H1 (cell line): Measurements from ENCODE around the gene USP49. TPM values are rescaled to one million over a fixed set of nuclear protein-coding genes. Genes with fewer than 3 reads are reported as not detected.

Experiments used
- CTCF ChIA-PET: fragments of 300-600 bp; sonication (Branson Sonifier 250); formaldehyde crosslinking; loops from one replicate; lab custom pipeline; 2021; ENCODE audit not compliant: partially characterized antibody; lab: Charles Lee
- POLR2A ChIA-PET: fragments of 300-600 bp; sonication (Branson Sonifier 250); formaldehyde crosslinking; loops from one replicate; lab custom pipeline; 2021; ENCODE audit warnings: inconsistent platforms; ENCODE audit not compliant: partially characterized antibody; lab: Charles Lee
- DNase-seq, 2 experiments: peaks; one replicate each; pipeline versions ENCODE4 v3.0.0 to v3.0.0-alpha.2; 2010 to 2022; ENCODE audit warnings: low spot score in 2 of 2, low read depth in 1 of 2, mixed read lengths in 1 of 2
- FAIRE-seq: peaks from 2 replicates; lab custom pipeline; 2011; peaks lifted over from hg19 to GRCh38; lab: Jason Lieb, UNC
- H2AFZ ChIP-seq: 2 replicates; pipeline ENCODE4 v1.8.1; 2012; ENCODE audit warnings: low read length, inconsistent platforms
- H2AK5ac ChIP-seq: 2 replicates; pipeline ENCODE4 v1.6.1; 2013; ENCODE audit warnings: low read depth, low read length
- H2BK120ac ChIP-seq: replicated peaks from 2 replicates; pipeline ENCODE3; 2013; ENCODE audit warnings: low read depth, low read length, inconsistent platforms
- H2BK12ac ChIP-seq: 2 replicates; pipeline ENCODE4 v1.6.1; 2013; ENCODE audit warnings: low read depth, low read length
- H2BK15ac ChIP-seq: 2 replicates; pipeline ENCODE4 v1.6.1; 2013; ENCODE audit warnings: low read length
- H2BK20ac ChIP-seq: 2 replicates; pipeline ENCODE4 v1.6.1; 2013; ENCODE audit warnings: low read length
- H2BK5ac ChIP-seq: 2 replicates; pipeline ENCODE4 v1.6.1; 2013; ENCODE audit warnings: low read depth, low read length
- H3K14ac ChIP-seq: 2 replicates; pipeline ENCODE4 v1.6.1; 2013; ENCODE audit warnings: inconsistent platforms; ENCODE audit not compliant: insufficient read length
- H3K18ac ChIP-seq: 2 replicates; pipeline ENCODE4 v1.6.1; 2013; ENCODE audit warnings: low read length; ENCODE audit errors: extremely low read depth
- H3K23ac ChIP-seq: 2 replicates; pipeline ENCODE4 v1.6.1; 2013; ENCODE audit warnings: inconsistent platforms; ENCODE audit not compliant: insufficient read length
- H3K23me2 ChIP-seq: 2 replicates; pipeline ENCODE4 v1.6.1; 2013; ENCODE audit warnings: low read depth, low read length
- H3K27ac ChIP-seq: 2 replicates; pipeline ENCODE4 v1.6.1; 2011; ENCODE audit warnings: low read depth, low read length, inconsistent platforms
- H3K27me3 ChIP-seq, 4 experiments: replicated peaks in 1 of 4; 1 replicate in 1 of 4; 2 replicates in 3 of 4; pipeline versions ENCODE4 v1.6.1 to v1.8.1; 2011 to 2013; ENCODE audit warnings: low read length in 3 of 4, mild to moderate bottlenecking in 3 of 4, inconsistent platforms in 2 of 4, mixed read lengths in 2 of 4, moderate library complexity in 1 of 4; ENCODE audit not compliant: control insufficient read depth in 3 of 4, insufficient read depth in 3 of 4; ENCODE audit errors: extremely low read depth in 1 of 4
- H3K36me3 ChIP-seq, 4 experiments: 2 replicates each; pipeline versions ENCODE4 v1.6.1 to v1.8.1; 2011 to 2013; ENCODE audit warnings: mild to moderate bottlenecking in 4 of 4, low read length in 3 of 4, moderate library complexity in 2 of 4, control low read depth in 1 of 4, inconsistent platforms in 1 of 4; ENCODE audit not compliant: insufficient read depth in 4 of 4, control insufficient read depth in 2 of 4
- H3K4ac ChIP-seq: replicated peaks from 2 replicates; pipeline ENCODE3; 2013; ENCODE audit warnings: low read length, low read depth, mixed read lengths, inconsistent platforms; ENCODE audit not compliant: insufficient read length
- H3K4me1 ChIP-seq, 4 experiments: replicated peaks in 1 of 4; 1 replicate in 1 of 4; 2 replicates in 3 of 4; pipeline versions ENCODE4 v1.6.1 to v1.8.1; 2011 to 2013; ENCODE audit warnings: low read length in 3 of 4, inconsistent platforms in 2 of 4, mixed read lengths in 1 of 4; ENCODE audit not compliant: insufficient read depth in 4 of 4, control insufficient read depth in 3 of 4
- H3K4me2 ChIP-seq, 2 experiments: 2 replicates each; pipeline versions ENCODE4 v1.6.1 to v1.8.1; 2011 to 2013; ENCODE audit warnings: low read depth in 2 of 2, low read length in 2 of 2, control low read depth in 1 of 2, inconsistent platforms in 1 of 2, mild to moderate bottlenecking in 1 of 2; ENCODE audit not compliant: insufficient read depth in 1 of 2
- H3K4me3 ChIP-seq, 4 experiments: fragments of 200-600, 300-600 bp in 1 of 4; sonication (generic), shearing (Covaris generic), sonication (Bioruptor Twin) in 1 of 4; 2 replicates each; pipeline versions ENCODE4 v1.5.1 to v1.8.1; 2011 to 2016; ENCODE audit warnings: low read length in 4 of 4, low read depth in 3 of 4, control low read depth in 2 of 4, inconsistent platforms in 2 of 4, mild to moderate bottlenecking in 2 of 4, mixed read lengths in 1 of 4, moderate library complexity in 1 of 4; ENCODE audit not compliant: insufficient read depth in 2 of 4; ENCODE audit errors: extremely low read depth in 1 of 4
- H3K56ac ChIP-seq: replicated peaks from 2 replicates; pipeline ENCODE3; 2013; ENCODE audit warnings: low read depth, mild to moderate bottlenecking, mixed read lengths, low read length, inconsistent platforms; ENCODE audit not compliant: insufficient read length
- H3K79me1 ChIP-seq: 2 replicates; pipeline ENCODE4 v1.6.1; 2013; ENCODE audit warnings: low read depth, low read length, control low read depth
- H3K79me2 ChIP-seq, 2 experiments: 2 replicates each; pipeline versions ENCODE4 v1.6.1 to v1.8.1; 2012 to 2013; ENCODE audit warnings: low read length in 2 of 2, mild to moderate bottlenecking in 2 of 2, inconsistent platforms in 1 of 2; ENCODE audit not compliant: insufficient read depth in 2 of 2, control insufficient read depth in 1 of 2
- H3K9ac ChIP-seq, 4 experiments: replicated peaks in 1 of 4; 1 replicate in 1 of 4; 2 replicates in 3 of 4; pipeline versions ENCODE4 v1.6.1 to v1.8.1; 2011 to 2013; ENCODE audit warnings: low read depth in 3 of 4, low read length in 3 of 4, control low read depth in 2 of 4, mild to moderate bottlenecking in 2 of 4, moderate library complexity in 2 of 4, inconsistent platforms in 1 of 4; ENCODE audit errors: extremely low read depth in 1 of 4
- H3K9me3 ChIP-seq, 2 experiments: 2 replicates each; pipeline versions ENCODE4 v1.6.1 to v1.8.1; 2012 to 2013; ENCODE audit warnings: mild to moderate bottlenecking in 2 of 2, moderate library complexity in 2 of 2, control low read depth in 1 of 2, inconsistent platforms in 1 of 2, low read depth in 1 of 2, low read length in 1 of 2, mixed read lengths in 1 of 2; ENCODE audit not compliant: insufficient read depth in 2 of 2
- H4K20me1 ChIP-seq, 2 experiments: replicated peaks in 1 of 2; 2 replicates each; pipeline versions ENCODE3 to v1.8.1; 2011 to 2013; ENCODE audit warnings: inconsistent platforms in 2 of 2, low read length in 2 of 2, mild to moderate bottlenecking in 1 of 2; ENCODE audit not compliant: insufficient read depth in 2 of 2, control insufficient read depth in 1 of 2
- H4K5ac ChIP-seq: 2 replicates; pipeline ENCODE4 v1.6.1; 2013; ENCODE audit warnings: low read length, low read depth, mixed read lengths, inconsistent platforms; ENCODE audit not compliant: insufficient read length
- H4K8ac ChIP-seq: 2 replicates; pipeline ENCODE4 v1.8.0; 2013; ENCODE audit warnings: mild to moderate bottlenecking, moderate library complexity, low read length, inconsistent platforms; ENCODE audit not compliant: insufficient read depth; ENCODE audit errors: extremely low read depth
- H4K91ac ChIP-seq: replicated peaks from 2 replicates; pipeline ENCODE3; 2013; ENCODE audit warnings: low read length, mixed read lengths, inconsistent platforms; ENCODE audit not compliant: insufficient read length
- KDM4A ChIP-seq: IDR thresholded peaks from one replicate; pipeline ENCODE4 v1.7.1; 2012; ENCODE audit warnings: low read depth, mild to moderate bottlenecking, moderate library complexity, low read length, inconsistent platforms; ENCODE audit not compliant: severe bottlenecking
- SIN3A ChIP-seq, 2 experiments: IDR thresholded peaks in 1 of 2; conservative IDR thresholded peaks in 1 of 2; 2 replicates each; pipeline ENCODE4 v1.6.1; 2011 to 2012; ENCODE audit warnings: low read length in 2 of 2, improper control_type of control experiment in 1 of 2, low read depth in 1 of 2, mild to moderate bottlenecking in 1 of 2
- SUZ12 ChIP-seq: fragments of 200-600 bp; sonication (generic); IDR thresholded peaks from 2 replicates; pipeline ENCODE4 v1.6.1; 2012; ENCODE audit warnings: mild to moderate bottlenecking, inconsistent platforms, low read length, moderate library complexity, mixed read lengths
- TBP ChIP-seq: IDR thresholded peaks from 2 replicates; pipeline ENCODE4 v1.6.1; 2011; ENCODE audit warnings: low read depth, low read length, improper control_type of control experiment
- WGBS, 2 experiments: shearing (Covaris generic) in 1 of 2; methylation state at CpG; one replicate each; pipeline versions ENCODE4 v1.1.6 to v1.1.7; 2013 to 2015; ENCODE audit warnings: low lambda C conversion rate in 2 of 2, mixed read lengths in 2 of 2, inconsistent platforms in 1 of 2, low coverage in 1 of 2, missing lambda C conversion rate in 1 of 2; ENCODE audit not compliant: insufficient replicate concordance in 2 of 2, insufficient coverage in 1 of 2, insufficient read length in 1 of 2; ENCODE audit errors: extremely low coverage in 1 of 2, missing lambda C conversion rate in 1 of 2; 5-methylcytosine and 5-hydroxymethylcytosine counted together
- polyA plus RNA-seq, 7 experiments: library from polyadenylated mRNA; depleted of rRNA in 3 of 7; stranded (reverse) in 5 of 7; unstranded in 2 of 7; fragments of >200 nt in 5 of 7; fragments of 200-250 nt in 2 of 7; gene quantifications; 1 replicate in 5 of 7; 2 replicates in 1 of 7; 4 replicates in 1 of 7; pipeline versions ENCODE4 v1.2.1 to v1.2.3, GENCODE V29; 2011 to 2013; ENCODE audit warnings: missing spikeins in 2 of 7, mixed read lengths in 2 of 7
- total RNA-seq: library from RNA; stranded (reverse); fragmentation: NEBNext Ultra II Directional; extraction: Animal tissue kit (Norgen Biotek cat#: 25700); gene quantifications from 2 replicates; pipeline ENCODE4 v1.2.1, GENCODE V29; 2021

USP49 gene
- total and polyA plus RNA-seq, 2 of the 8 experiments (the other 6 are each of a cell fraction or from before 2014, with no cell fraction given): 6.9 to 24.4 TPM

DNA sequence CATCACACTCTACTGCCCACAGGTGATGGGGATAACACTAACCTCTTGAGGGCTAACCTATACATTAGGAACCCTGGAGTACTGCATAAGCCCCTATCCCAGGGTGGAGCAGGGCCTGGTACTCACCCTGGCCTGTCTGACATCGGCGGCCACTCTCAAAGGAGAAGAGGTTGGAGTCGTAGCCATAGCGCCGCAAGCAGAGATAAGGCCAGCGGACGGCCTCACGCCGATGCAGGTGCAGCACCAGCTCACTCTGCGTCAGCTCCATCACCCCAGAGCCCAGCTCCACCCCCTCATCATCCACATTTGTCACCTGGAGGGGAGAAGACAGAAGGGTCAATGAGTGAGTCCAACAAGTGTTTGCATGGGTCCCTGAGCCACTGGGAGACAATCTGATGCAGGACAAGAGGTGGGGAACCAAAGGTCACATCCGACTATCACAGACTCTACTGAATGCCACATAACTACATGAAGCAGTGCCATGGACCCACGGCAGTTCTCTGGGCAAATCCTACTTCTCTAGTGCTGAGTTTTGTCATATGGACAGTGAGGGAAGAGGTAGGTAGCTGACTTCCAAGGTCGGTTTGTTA is 119.8 kb downstream of the USP49 start:
- DNase-seq: no peak
- Histone ChIP-seq H3K23ac (no peak overlapping the region), H4K8ac (no peak overlapping the region), H4K20me1 (peaks cover 0 to 3% of the 10 kb centered on the region in 2 experiments), H2BK12ac (no peak overlapping the region), H2BK15ac (no peak overlapping the region), H3K79me2 (no peaks in the 10 kb centered on the region), H4K5ac (no peak overlapping the region), H2BK20ac (no peak overlapping the region), H3K4ac (no peak overlapping the region), H3K56ac (no peak overlapping the region), H3K4me1 (peaks cover 0 to 5% (median 3%) of the 10 kb centered on the region in 4 experiments; a peak in 1 of 7 replicates), H3K9me3 (no peaks in the 10 kb centered on the region), H2AFZ (no peak overlapping the region), H2BK5ac (no peak overlapping the region), H4K91ac (no peak overlapping the region), H3K27me3 (no peaks in the 10 kb centered on the region; a peak in 1 of 7 replicates), H3K4me3 (no peak overlapping the region), H3K9ac (no peak overlapping the region), H3K14ac (no peak overlapping the region), H3K18ac (no peak overlapping the region), H3K23me2 (peaks cover 4% of the 10 kb centered on the region; the same call in 1 of the 2 replicates), H3K27ac (no peak overlapping the region), H3K4me2 (no peak overlapping the region), H3K36me3 (peaks cover 0 to 7% (median 4%) of the 10 kb centered on the region in 4 experiments; a peak in 5 of 8 replicates), H2AK5ac (no peak overlapping the region), H2BK120ac (no peak overlapping the region), H3K79me1 (no peaks in the 10 kb centered on the region)
- FAIRE-seq: no peak
- CTCF ChIA-PET: interaction anchor here (0.7 to 5.2 kb wide), 33 partner anchors 9 to 441 kb away, joined by 3 to 58 read pairs (median 6); partner anchors contain the start of genes TFEB and TOMM6
- 0 out of 4 replicates have a peak, but pooled peaks of 1 of the 2 experiments have one; percentile 10 for TF ChIP-seq SIN3A (conservative IDR thresholded peaks at IDR 0.05 in 1 of 2, IDR thresholded peaks at IDR 0.05 in 1 of 2; ENCODE audit: low read depth in 1 of 2, low read length in 2 of 2)
- TF ChIP-seq SUZ12: no peak
- no peak for TF ChIP-seq KDM4A
- no peak for TF ChIP-seq TBP
- POLR2A ChIA-PET: interaction anchor here (0.7 kb wide), 1 partner anchor 12 kb away, joined by 3 read pairs; the partner anchor contains the start of gene TOMM6
- 88% methylated on average over 13 of the region's 13 CpGs; no CpG with 5 or more reads in 1 of the 2 experiments for WGBS, 2 experiments
